ENCODE results near the gene NDOR1. TPM values are rescaled to one million over a fixed set of nuclear protein-coding genes. Genes with fewer than 3 reads are reported as not detected.

NDOR1 gene
- total RNA-seq, 1 donor from 2014 or later, result 42.4 TPM

- intact Hi-C loops (cut with micrococcal nuclease), result no loop called here
- H3K27me3 Mint-ChIP-seq (ENCODE audit: insufficient read depth), result no peaks in the 10 kb centered on the region
- H3K9me3 Mint-ChIP-seq, result no peaks in the 10 kb centered on the region
- H3K36me3 Mint-ChIP-seq (ENCODE audit: low read depth), result peaks cover 1% of the 10 kb centered on the region
- no peak overlapping the region for H3K27ac Mint-ChIP-seq
- H3K4me1 Mint-ChIP-seq (ENCODE audit: low read depth), result no peaks in the 10 kb centered on the region
- no peak for DNase-seq (ENCODE audit: low spot score)
- H3K4me3 Mint-ChIP-seq, result no peak overlapping the region
Measured at GRCh38 chr9:137217276-137218211, 12.0 kb downstream of the NDOR1 start.

GRCh38 chr9:137218212-137218753, 12.8 kb downstream of the NDOR1 start:
- no peak overlapping the region for H3K27ac Mint-ChIP-seq
- no peaks in the 10 kb centered on the region for H3K4me1 Mint-ChIP-seq (ENCODE audit: low read depth)
- H3K4me3 Mint-ChIP-seq, result no peak overlapping the region
- no peaks in the 10 kb centered on the region for H3K9me3 Mint-ChIP-seq
- intact Hi-C loops (cut with micrococcal nuclease), result no loop called here
- DNase-seq (ENCODE audit: low spot score), result no peak
- H3K36me3 Mint-ChIP-seq (ENCODE audit: low read depth), result peaks cover 1% of the 10 kb centered on the region
- no peaks in the 10 kb centered on the region for H3K27me3 Mint-ChIP-seq (ENCODE audit: insufficient read depth)

- no peak overlapping the region for H3K27ac Mint-ChIP-seq
- intact Hi-C loops (cut with micrococcal nuclease), result no loop called here
- H3K4me1 Mint-ChIP-seq (ENCODE audit: low read depth), result no peaks in the 10 kb centered on the region
- no peak for DNase-seq (ENCODE audit: low spot score)
- H3K36me3 Mint-ChIP-seq (ENCODE audit: low read depth), result peaks cover 1% of the 10 kb centered on the region
- H3K27me3 Mint-ChIP-seq (ENCODE audit: insufficient read depth), result no peaks in the 10 kb centered on the region
- H3K4me3 Mint-ChIP-seq, result no peak overlapping the region
- no peaks in the 10 kb centered on the region for H3K9me3 Mint-ChIP-seq
Measured at GRCh38 chr9:137218754-137219271, 13.3 kb downstream of the NDOR1 start.

GRCh38 chr9:137219757-137220316, 14.3 kb downstream of the NDOR1 start:
- intact Hi-C loops (cut with micrococcal nuclease), result loop anchor here (5.0 kb wide), 1 partner anchor 193 kb away; the partner anchor contains the start of gene ABCA2
- no peak overlapping the region for H3K27ac Mint-ChIP-seq
- DNase-seq (ENCODE audit: low spot score), result no peak

GRCh38 chr9:137220317-137221094, 15.0 kb downstream of the NDOR1 start:
- Mint-ChIP-seq H3K4me3 (peak overlapping the region; percentile 62), H3K36me3 (ENCODE audit: low read depth) (no peaks in the 10 kb centered on the region), H3K27me3 (ENCODE audit: insufficient read depth) (no peaks in the 10 kb centered on the region), H3K9me3 (no peaks in the 10 kb centered on the region), H3K27ac (no peak overlapping the region), H3K4me1 (ENCODE audit: low read depth) (no peaks in the 10 kb centered on the region)
- intact Hi-C loops (cut with micrococcal nuclease), result loop anchor here (5.0 kb wide), 1 partner anchor 193 kb away; the partner anchor contains the start of gene ABCA2
- no peak for DNase-seq (ENCODE audit: low spot score)

More at GRCh38 chr9:137219757-137220316, 14.3 kb downstream of the NDOR1 start:
- Mint-ChIP-seq H3K4me3 (no peak overlapping the region), H3K27me3 (ENCODE audit: insufficient read depth) (no peaks in the 10 kb centered on the region), H3K36me3 (ENCODE audit: low read depth) (peaks cover 1% of the 10 kb centered on the region), H3K9me3 (no peaks in the 10 kb centered on the region), H3K4me1 (ENCODE audit: low read depth) (no peaks in the 10 kb centered on the region)

GRCh38 chr9:137221095-137221505, 15.6 kb downstream of the NDOR1 start:
- Mint-ChIP-seq H3K9me3 (no peaks in the 10 kb centered on the region), H3K36me3 (ENCODE audit: low read depth) (no peaks in the 10 kb centered on the region), H3K27ac (no peak overlapping the region), H3K4me3 (peak overlapping the region; percentile 62), H3K27me3 (ENCODE audit: insufficient read depth) (no peaks in the 10 kb centered on the region), H3K4me1 (ENCODE audit: low read depth) (no peaks in the 10 kb centered on the region)
- intact Hi-C loops (cut with micrococcal nuclease), result loop anchor here (5.0 kb wide), 1 partner anchor 194 kb away; the partner anchor contains the start of gene ABCA2
- DNase-seq (ENCODE audit: low spot score), result no peak

GRCh38 chr9:137221506-137222111, 16.1 kb downstream of the NDOR1 start:
- DNase-seq (ENCODE audit: low spot score), result no peak
- Mint-ChIP-seq H3K27me3 (ENCODE audit: insufficient read depth) (no peaks in the 10 kb centered on the region), H3K36me3 (ENCODE audit: low read depth) (no peaks in the 10 kb centered on the region), H3K4me3 (no peak overlapping the region), H3K4me1 (ENCODE audit: low read depth) (no peaks in the 10 kb centered on the region), H3K9me3 (no peaks in the 10 kb centered on the region), H3K27ac (no peak overlapping the region)
- intact Hi-C loops (cut with micrococcal nuclease), result loop anchor here (2.0 to 5.0 kb wide), 4 partner anchors 65 to 683 kb away; partner anchors contain the start of genes ABCA2 and PHPT1

- no peaks in the 10 kb centered on the region for H3K9me3 Mint-ChIP-seq
- H3K4me3 Mint-ChIP-seq, result peak within 1 kb of the TSS; percentile 84
- H3K36me3 Mint-ChIP-seq (ENCODE audit: low read depth), result no peaks in the 10 kb centered on the region
- DNase-seq (ENCODE audit: low spot score), result peak; percentile 11
- H3K4me1 Mint-ChIP-seq (ENCODE audit: low read depth), result peaks cover 1% of the 10 kb centered on the region
- intact Hi-C loops (cut with micrococcal nuclease), result loop anchor here (1.0 to 5.0 kb wide), 14 partner anchors 14 to 684 kb away; partner anchors contain the start of genes ABCA2, ANAPC2, EDF1 and NDOR1
- H3K27ac Mint-ChIP-seq, result peak within 1 kb of the TSS; percentile 78
- no peaks in the 10 kb centered on the region for H3K27me3 Mint-ChIP-seq (ENCODE audit: insufficient read depth)
Measured at GRCh38 chr9:137222190-137223077, 16.9 kb downstream of the NDOR1 start, which contains the start of gene RNF208. Gene RNF208 (minus strand): TSS chr9:137222240. CDS start chr9:137221212, 1,028 bp downstream.

GRCh38 chr9:137223078-137223970, 17.8 kb downstream of the NDOR1 start:
- Mint-ChIP-seq H3K36me3 (ENCODE audit: low read depth) (no peaks in the 10 kb centered on the region), H3K27me3 (ENCODE audit: insufficient read depth) (no peaks in the 10 kb centered on the region)
- intact Hi-C loops (cut with micrococcal nuclease), result loop anchor here (1.0 to 5.0 kb wide), 14 partner anchors 13 to 685 kb away; partner anchors contain the start of genes ABCA2, ANAPC2, EDF1 and NDOR1

More at GRCh38 chr9:137223078-137223970, 17.8 kb downstream of the NDOR1 start:
- H3K4me3 Mint-ChIP-seq, result peak overlapping the region; percentile 84
- DNase-seq (ENCODE audit: low spot score), result peak; percentile 98
- peak overlapping the region; percentile 78 for H3K27ac Mint-ChIP-seq
- H3K4me1 Mint-ChIP-seq (ENCODE audit: low read depth), result peaks cover 5% of the 10 kb centered on the region
- H3K9me3 Mint-ChIP-seq, result no peaks in the 10 kb centered on the region

Measured in activated T-helper 1 cell treated with anti-CD3 and anti-CD28 coated beads, Interleukin-12 subunit alpha, Interleukin-12 subunit beta, Interleukin-2, Interleukin-4 antibody, amounts not matched to agents 30 ng/mL and 10 ng/mL and 1 ng/mL, durations not matched to agents 14 hours and 24 hours and 36 hours (primary cell).